ENCODE results near the gene NFYA.

Gene NFYA

GRCh38 chr6:41053041-41053440 is 19.7 kb upstream of the NFYA start, which contains the start of gene APOBEC2:
APOBEC2 (plus strand) TSS chr6:41053202; CDS start chr6:41053348, 146 bp downstream.
- no peaks in the 10 kb centered on the region for H3K9me3 ChIP-seq (ENCODE audit: control insufficient read depth, low read length)
- H2AFZ ChIP-seq: no peak within 1 kb of the TSS
- no peak within 1 kb of the TSS for H3K27ac ChIP-seq
- H3K27me3 ChIP-seq (ENCODE audit: control insufficient read depth, insufficient read depth, low read length): no peaks in the 10 kb centered on the region
- H3K9ac ChIP-seq: no peak within 1 kb of the TSS
- no peaks in the 10 kb centered on the region for H3K79me2 ChIP-seq
- H3K4me1 ChIP-seq: peaks cover under 1% of the 10 kb centered on the region
- TF ChIP-seq, protein P1, sequence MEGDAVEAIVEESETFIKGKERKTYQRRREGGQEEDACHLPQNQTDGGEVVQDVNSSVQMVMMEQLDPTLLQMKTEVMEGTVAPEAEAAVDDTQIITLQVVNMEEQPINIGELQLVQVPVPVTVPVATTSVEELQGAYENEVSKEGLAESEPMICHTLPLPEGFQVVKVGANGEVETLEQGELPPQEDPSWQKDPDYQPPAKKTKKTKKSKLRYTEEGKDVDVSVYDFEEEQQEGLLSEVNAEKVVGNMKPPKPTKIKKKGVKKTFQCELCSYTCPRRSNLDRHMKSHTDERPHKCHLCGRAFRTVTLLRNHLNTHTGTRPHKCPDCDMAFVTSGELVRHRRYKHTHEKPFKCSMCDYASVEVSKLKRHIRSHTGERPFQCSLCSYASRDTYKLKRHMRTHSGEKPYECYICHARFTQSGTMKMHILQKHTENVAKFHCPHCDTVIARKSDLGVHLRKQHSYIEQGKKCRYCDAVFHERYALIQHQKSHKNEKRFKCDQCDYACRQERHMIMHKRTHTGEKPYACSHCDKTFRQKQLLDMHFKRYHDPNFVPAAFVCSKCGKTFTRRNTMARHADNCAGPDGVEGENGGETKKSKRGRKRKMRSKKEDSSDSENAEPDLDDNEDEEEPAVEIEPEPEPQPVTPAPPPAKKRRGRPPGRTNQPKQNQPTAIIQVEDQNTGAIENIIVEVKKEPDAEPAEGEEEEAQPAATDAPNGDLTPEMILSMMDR (IDR thresholded peaks at IDR 0.05): no peak
- no peaks in the 10 kb centered on the region for H3K36me3 ChIP-seq (ENCODE audit: control insufficient read depth, insufficient read depth, low read length)
- H3K4me3 ChIP-seq (ENCODE audit: low read depth, low read length): no peak within 1 kb of the TSS
- H3K4me2 ChIP-seq (ENCODE audit: low read length): no peak within 1 kb of the TSS

GRCh38 chr6:41054511-41054910 is 18.3 kb upstream of the NFYA start:
- H3K27me3 ChIP-seq (ENCODE audit: control insufficient read depth, insufficient read depth, low read length): no peaks in the 10 kb centered on the region
- no peak overlapping the region for H3K9ac ChIP-seq
- H3K4me1 ChIP-seq: peaks cover 13% of the 10 kb centered on the region
- H3K4me2 ChIP-seq (ENCODE audit: low read length): no peak overlapping the region
- TF ChIP-seq, protein P1 (IDR thresholded peaks at IDR 0.05): no peak
- no peak overlapping the region for H3K4me3 ChIP-seq (ENCODE audit: low read depth, low read length)
- H3K79me2 ChIP-seq: no peaks in the 10 kb centered on the region
- H2AFZ ChIP-seq: no peak overlapping the region
- H3K36me3 ChIP-seq (ENCODE audit: control insufficient read depth, insufficient read depth, low read length): no peaks in the 10 kb centered on the region
- no peaks in the 10 kb centered on the region for H3K9me3 ChIP-seq (ENCODE audit: control insufficient read depth, low read length)
- H3K27ac ChIP-seq: no peak overlapping the region

GRCh38 chr6:41055149-41055548 is 17.6 kb upstream of the NFYA start:
- Histone ChIP-seq H3K9me3 (ENCODE audit: control insufficient read depth, low read length) (no peaks in the 10 kb centered on the region), H3K27me3 (ENCODE audit: control insufficient read depth, insufficient read depth, low read length) (no peaks in the 10 kb centered on the region), H3K4me1 (peaks cover 13% of the 10 kb centered on the region), H3K27ac (no peak overlapping the region), H3K4me3 (ENCODE audit: low read depth, low read length) (no peak overlapping the region), H3K79me2 (no peaks in the 10 kb centered on the region), H3K4me2 (ENCODE audit: low read length) (no peak overlapping the region), H2AFZ (no peak overlapping the region), H3K9ac (no peak overlapping the region), H3K36me3 (ENCODE audit: control insufficient read depth, insufficient read depth, low read length) (no peaks in the 10 kb centered on the region)
- TF ChIP-seq, protein P1 (IDR thresholded peaks at IDR 0.05): no peak

GRCh38 chr6:41056768-41057490 is 15.8 kb upstream of the NFYA start:
- no peak overlapping the region for H3K9ac ChIP-seq

More at GRCh38 chr6:41056768-41057490, 15.8 kb upstream of the NFYA start:
- Histone ChIP-seq H3K27ac (no peak overlapping the region), H2AFZ (no peak overlapping the region), H3K4me3 (ENCODE audit: low read depth, low read length) (no peak overlapping the region), H3K27me3 (ENCODE audit: control insufficient read depth, insufficient read depth, low read length) (no peaks in the 10 kb centered on the region), H3K36me3 (ENCODE audit: control insufficient read depth, insufficient read depth, low read length) (no peaks in the 10 kb centered on the region), H3K4me1 (peaks cover 25% of the 10 kb centered on the region), H3K9me3 (ENCODE audit: control insufficient read depth, low read length) (no peaks in the 10 kb centered on the region), H3K4me2 (ENCODE audit: low read length) (no peak overlapping the region), H3K79me2 (no peaks in the 10 kb centered on the region)
- TF ChIP-seq, protein P1 (IDR thresholded peaks at IDR 0.05): no peak
